ENCODE measurements around the gene FOXL2. TPM values are rescaled to one million over a fixed set of nuclear protein-coding genes. Genes with fewer than 3 reads are reported as not detected.

Gene FOXL2
- total RNA-seq, 1 donor from 2014 or later: not detected

DNA sequence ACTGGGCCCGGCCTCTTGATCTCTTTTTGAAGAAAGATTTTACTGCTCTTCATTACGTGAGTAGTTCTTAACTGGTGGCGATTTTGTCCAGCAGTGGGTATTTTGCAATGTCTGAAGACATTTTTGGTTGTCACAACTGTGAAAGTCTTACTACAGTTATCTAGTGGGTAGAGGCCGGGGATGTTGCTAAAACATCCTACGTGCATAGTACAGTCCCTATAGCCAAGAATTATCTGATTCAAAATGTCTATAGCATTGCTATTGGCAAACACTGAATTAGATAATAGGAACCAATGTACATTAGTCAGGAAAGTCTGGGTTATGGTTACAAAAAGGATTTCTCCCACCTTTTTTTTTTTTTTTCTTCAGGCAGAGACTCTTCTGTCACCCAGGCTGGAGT, 38.1 kb downstream of the FOXL2 start:
- ATAC-seq: no peak

DNA sequence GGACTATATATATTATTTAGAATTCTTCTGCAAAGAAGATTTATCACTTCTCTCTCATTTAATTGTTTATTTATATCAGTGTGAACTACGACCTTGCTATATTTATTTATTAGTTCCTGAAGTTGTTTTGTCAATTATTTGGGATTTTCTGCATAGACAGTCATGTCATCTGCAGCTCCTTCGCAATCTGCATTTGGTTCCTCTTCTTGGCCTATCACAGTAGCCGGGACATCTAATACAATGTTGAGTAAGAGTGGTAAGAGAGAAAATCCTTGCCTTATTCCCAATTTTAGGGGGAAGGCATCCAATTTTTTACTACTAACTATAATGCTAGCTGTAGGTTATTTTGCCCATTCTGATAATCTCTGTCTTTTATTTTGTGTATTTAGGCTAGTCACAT, 39.4 kb downstream of the FOXL2 start:
- ATAC-seq: no peak
- no peak for DNase-seq
- intact Hi-C loops (cut with micrococcal nuclease): no loop called here

More for the DNA sequence above, 38.1 kb downstream of the FOXL2 start:
- intact Hi-C loops (cut with micrococcal nuclease): no loop called here
- no peak for DNase-seq

DNA sequence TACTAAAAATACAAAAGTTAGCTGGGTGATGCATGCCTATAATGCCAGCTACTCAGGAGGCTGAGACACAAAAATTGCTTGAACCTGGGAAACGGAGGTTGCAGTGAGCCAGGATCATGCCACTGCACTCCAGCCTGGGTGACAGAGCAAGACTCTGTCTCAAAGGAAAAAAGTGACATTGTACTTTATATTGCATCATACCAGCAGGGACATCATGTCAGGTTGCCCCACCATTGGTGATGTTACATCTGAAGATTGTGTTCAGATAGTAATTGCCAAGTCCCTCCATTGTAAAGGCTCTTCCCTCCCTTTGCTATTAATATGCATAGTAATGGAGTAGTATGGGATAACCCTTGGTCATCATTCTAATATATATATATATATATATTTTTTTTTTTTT, 44.8 kb downstream of the FOXL2 start:
- ATAC-seq (no peak), DNase-seq (no peak)
- intact Hi-C loops (cut with micrococcal nuclease): no loop called here

DNA sequence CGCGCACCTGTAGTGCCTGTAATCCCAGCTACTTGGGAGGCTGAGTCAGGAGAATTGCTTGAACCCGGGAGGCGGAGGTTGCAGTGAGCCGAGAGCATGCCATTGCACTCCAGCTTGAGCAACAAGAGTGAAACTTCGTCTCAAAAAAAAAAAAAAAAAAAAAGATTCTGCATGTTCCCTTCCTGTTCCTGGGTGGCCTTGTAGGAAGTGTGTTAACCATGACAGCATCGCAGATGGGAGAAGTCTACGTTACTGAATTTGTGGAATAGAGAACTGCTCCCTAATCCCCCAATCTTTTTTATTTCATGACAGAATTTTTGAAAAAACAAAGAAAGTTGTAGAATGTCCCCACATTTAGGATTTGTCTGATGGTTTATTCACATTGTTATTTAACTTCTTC, 45.4 kb downstream of the FOXL2 start:
- intact Hi-C loops (cut with micrococcal nuclease): no loop called here
- ATAC-seq (no peak), DNase-seq (no peak)

DNA sequence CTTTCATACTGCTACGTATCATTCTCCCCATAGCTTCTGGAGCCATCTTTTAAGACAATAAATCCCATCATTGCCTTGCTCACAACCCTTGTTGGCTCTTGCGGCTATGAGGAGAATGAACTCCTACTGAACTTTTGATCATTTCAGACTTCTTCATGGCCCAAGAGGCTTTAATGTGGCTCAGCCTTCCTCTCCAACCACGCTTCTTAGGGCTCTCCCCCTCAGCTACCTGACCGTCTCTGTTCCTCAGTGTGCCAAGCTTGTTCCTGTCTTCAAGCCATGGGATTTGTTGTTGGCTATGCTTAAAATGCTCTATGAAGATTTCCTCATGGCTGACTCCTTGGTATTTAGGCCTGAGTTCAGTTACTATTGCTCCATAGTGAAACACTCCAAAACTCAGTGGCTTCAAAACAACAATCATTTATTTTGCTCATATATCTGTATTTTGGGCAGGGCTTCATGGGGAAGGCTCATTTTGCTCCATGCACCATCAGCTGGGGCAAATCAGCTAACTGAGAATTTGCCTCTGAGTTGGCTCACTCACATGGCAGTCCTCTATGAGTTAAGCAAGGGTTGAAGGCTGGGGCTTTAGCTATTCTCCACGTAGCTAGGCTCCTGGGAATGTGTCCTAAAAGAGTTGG, 47.5 kb downstream of the FOXL2 start:
- DNase-seq: no peak
- no peak for ATAC-seq
- intact Hi-C loops (cut with micrococcal nuclease): no loop called here

DNA sequence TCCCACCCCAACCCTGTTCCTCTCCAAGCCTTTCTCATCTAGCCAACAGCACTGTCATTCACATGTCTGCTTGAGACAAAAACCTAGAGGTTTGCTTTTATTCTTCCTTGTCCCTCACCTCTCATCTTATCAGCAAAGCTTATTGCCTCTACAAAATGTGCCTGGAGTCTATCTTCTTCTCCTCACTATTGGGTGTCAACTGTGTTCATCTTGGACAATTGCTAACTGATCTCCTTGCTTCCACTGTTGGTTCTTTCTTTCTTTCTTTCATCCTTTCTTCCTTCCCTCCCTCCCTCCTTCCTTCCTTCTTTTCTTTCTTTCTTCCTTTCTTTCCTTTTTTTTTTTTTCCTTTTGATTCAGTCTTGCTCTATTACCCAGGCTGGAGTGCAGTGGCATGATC, 48.2 kb downstream of the FOXL2 start:
- DNase-seq (no peak), ATAC-seq (peak; percentile 61)
- intact Hi-C loops (cut with micrococcal nuclease): no loop called here

DNA sequence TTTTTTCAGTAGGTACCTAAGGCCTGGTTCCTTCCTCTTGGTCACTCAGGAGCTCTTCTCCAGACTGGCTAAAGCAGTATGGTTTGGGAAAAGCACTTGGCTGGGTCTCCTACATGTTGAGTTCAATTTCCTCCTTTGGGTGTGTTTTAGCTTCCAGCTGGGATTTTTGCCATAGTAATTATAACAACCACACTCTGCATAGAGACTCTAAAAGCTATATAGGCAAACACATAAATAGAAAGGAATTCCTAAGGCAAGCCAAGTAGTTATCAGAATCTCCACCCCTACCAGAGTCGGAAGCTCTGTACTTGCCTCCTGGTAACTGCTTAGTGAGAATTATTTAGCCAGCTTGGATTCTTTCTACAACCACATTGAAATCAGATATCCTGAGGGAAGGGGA, 48.6 kb downstream of the FOXL2 start:
- DNase-seq (no peak), ATAC-seq (peak; percentile 96)
- intact Hi-C loops (cut with micrococcal nuclease): no loop called here

Other genes starting within 250 kb of the FOXL2 start
- 33.3 TPM for gene PIK3CB, start 112.2 kb downstream of the FOXL2 start, total RNA-seq
- gene FOXL2NB, start 80 bp upstream of the FOXL2 start, total RNA-seq: not detected
- gene PRR23A, start 59.1 kb upstream of the FOXL2 start, total RNA-seq: not detected
- gene PRR23B, start 73.8 kb upstream of the FOXL2 start, total RNA-seq: not detected
- gene PRR23C, start 97.8 kb upstream of the FOXL2 start, total RNA-seq: not detected